HG02970 (cell line): Measurements from ENCODE around the gene AFMID.
"Not testable (repeated sequence)": the region's sequence is repeated elsewhere in the genome, so short reads cannot be mapped to it uniquely, and the experiment has no call there.

Experiments used
- ATAC-seq: cut with Tn5 transposase; IDR thresholded peaks from one replicate; pipeline ENCODE4 v1.9.1; 2021; ENCODE audit warnings: mild to moderate bottlenecking, moderate library complexity, moderate number of reproducible peaks; ENCODE audit not compliant: unreplicated experiment, low FRiP score

Gene AFMID

GRCh38 chr17:78252701-78253635, 65.8 kb downstream of the AFMID start:
- no peak for ATAC-seq

GRCh38 chr17:78253636-78253945, 66.4 kb downstream of the AFMID start:
- ATAC-seq = not testable (repeated sequence)

- ATAC-seq = peak; percentile 41
These were observed 66.9 kb downstream of the AFMID start for GRCh38 chr17:78253946-78254672.

- ATAC-seq = no peak
These were observed 68.0 kb downstream of the AFMID start for GRCh38 chr17:78255029-78255656.

- no peak for ATAC-seq
These were observed 69.0 kb downstream of the AFMID start for GRCh38 chr17:78255953-78256706.

- no peak for ATAC-seq
These were observed 69.8 kb downstream of the AFMID start for GRCh38 chr17:78256707-78257591.
